A673 (cell line): ENCODE results near the gene YAF2.

Experiments
- EZH2 ChIP-seq: fragments of 200-600 bp; sonication (generic); IDR thresholded peaks from 2 replicates; pipeline ENCODE4 v1.6.1; 2017; ENCODE audit warnings: borderline replicate concordance, low read depth, mild to moderate bottlenecking, mixed read lengths, antibody characterized with exemption, low read length; ENCODE audit not compliant: poor library complexity, severe bottlenecking
- TF ChIP-seq, protein P1 (sequence below): fragments of 300-800, 200-600 bp; sonication (generic); conservative IDR thresholded peaks from 2 replicates; pipeline ENCODE4 v1.5.1; 2017; ENCODE audit warnings: low read depth, mild to moderate bottlenecking, antibody characterized with exemption, low read length, moderate library complexity, mixed read lengths

DNA sequence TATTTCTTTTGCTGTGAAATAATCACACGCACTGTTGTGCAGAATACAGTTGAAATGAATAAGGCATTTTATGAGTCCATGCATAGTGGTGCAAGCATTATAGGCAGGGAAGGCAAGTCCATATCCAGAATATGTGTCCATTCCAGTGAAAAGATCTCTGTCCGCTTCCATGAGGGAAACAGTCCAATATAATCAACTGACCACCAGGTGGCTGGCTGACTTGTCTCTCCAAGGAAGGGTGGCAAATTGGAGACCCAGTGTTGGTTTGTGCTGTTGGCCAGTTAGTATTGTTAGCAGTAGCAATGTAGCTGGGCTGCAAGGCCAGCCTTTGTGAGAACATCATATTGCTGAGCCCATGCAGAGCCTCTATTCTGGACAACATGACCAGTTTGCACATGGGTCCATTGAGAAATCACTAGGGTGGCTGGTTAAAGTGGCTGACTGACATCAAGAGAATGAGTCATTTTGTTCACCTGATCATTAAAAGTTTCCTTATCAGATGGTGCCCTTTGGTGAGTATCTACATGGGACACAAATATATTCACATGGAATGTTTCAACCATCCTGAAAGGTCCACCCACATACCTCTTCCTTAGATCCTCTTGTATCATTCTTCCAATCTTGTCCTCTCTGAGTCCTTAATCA is 17.3 kb upstream of the YAF2 start:
- TF ChIP-seq, protein P1, sequence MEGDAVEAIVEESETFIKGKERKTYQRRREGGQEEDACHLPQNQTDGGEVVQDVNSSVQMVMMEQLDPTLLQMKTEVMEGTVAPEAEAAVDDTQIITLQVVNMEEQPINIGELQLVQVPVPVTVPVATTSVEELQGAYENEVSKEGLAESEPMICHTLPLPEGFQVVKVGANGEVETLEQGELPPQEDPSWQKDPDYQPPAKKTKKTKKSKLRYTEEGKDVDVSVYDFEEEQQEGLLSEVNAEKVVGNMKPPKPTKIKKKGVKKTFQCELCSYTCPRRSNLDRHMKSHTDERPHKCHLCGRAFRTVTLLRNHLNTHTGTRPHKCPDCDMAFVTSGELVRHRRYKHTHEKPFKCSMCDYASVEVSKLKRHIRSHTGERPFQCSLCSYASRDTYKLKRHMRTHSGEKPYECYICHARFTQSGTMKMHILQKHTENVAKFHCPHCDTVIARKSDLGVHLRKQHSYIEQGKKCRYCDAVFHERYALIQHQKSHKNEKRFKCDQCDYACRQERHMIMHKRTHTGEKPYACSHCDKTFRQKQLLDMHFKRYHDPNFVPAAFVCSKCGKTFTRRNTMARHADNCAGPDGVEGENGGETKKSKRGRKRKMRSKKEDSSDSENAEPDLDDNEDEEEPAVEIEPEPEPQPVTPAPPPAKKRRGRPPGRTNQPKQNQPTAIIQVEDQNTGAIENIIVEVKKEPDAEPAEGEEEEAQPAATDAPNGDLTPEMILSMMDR = no peak
- TF ChIP-seq EZH2 = no peak
